HEK293 (cell line): ENCODE results near the gene GPD1.

Experiments
- CTCF ChIP-seq: fragments of 450-650 bp; formaldehyde crosslinking; IDR thresholded peaks from 2 replicates; pipeline ENCODE4 v1.5.1; 2016; ENCODE audit warnings: missing biosample characterization, missing genetic modification characterization
- HOXA7 ChIP-seq: sonication (generic); formaldehyde crosslinking; IDR thresholded peaks from 2 replicates; pipeline ENCODE4 v1.8.1; 2022; ENCODE audit warnings: missing genetic modification reagents, borderline replicate concordance
- SCRT2 ChIP-seq: fragments of 450-650 bp; formaldehyde crosslinking; IDR thresholded peaks from 2 replicates; pipeline ENCODE4 v1.5.1; 2016; ENCODE audit warnings: missing biosample characterization, missing genetic modification characterization
- SP2 ChIP-seq: fragments of 450-650 bp; formaldehyde crosslinking; IDR thresholded peaks from 2 replicates; pipeline ENCODE4 v1.5.1; 2016; ENCODE audit warnings: missing biosample characterization, missing genetic modification characterization
- YY2 ChIP-seq: fragments of 450-650 bp; formaldehyde crosslinking; IDR thresholded peaks from 2 replicates; pipeline ENCODE4 v1.5.1; 2016; ENCODE audit warnings: missing biosample characterization, missing genetic modification characterization
- ZBTB10 ChIP-seq: fragments of 450-650 bp; formaldehyde crosslinking; IDR thresholded peaks from 2 replicates; pipeline ENCODE4 v1.5.1; 2016; ENCODE audit warnings: missing biosample characterization, missing genetic modification characterization
- ZBTB17 ChIP-seq: fragments of 450-650 bp; formaldehyde crosslinking; IDR thresholded peaks from 2 replicates; pipeline ENCODE4 v1.5.1; 2016; ENCODE audit warnings: missing biosample characterization, missing genetic modification characterization
- ZBTB20 ChIP-seq: fragments of 450-650 bp; formaldehyde crosslinking; IDR thresholded peaks from 2 replicates; pipeline ENCODE4 v1.5.1; 2016; ENCODE audit warnings: missing biosample characterization, missing genetic modification characterization
- ZBTB21 ChIP-seq: fragments of 450-650 bp; formaldehyde crosslinking; IDR thresholded peaks from 2 replicates; pipeline ENCODE4 v1.5.1; 2017; ENCODE audit warnings: missing biosample characterization, missing genetic modification characterization
- ZFP37 ChIP-seq: fragments of 450-650 bp; formaldehyde crosslinking; IDR thresholded peaks from 2 replicates; pipeline ENCODE4 v1.5.1; 2016; ENCODE audit warnings: missing biosample characterization, missing genetic modification characterization
- ZNF174 ChIP-seq: fragments of 450-650 bp; formaldehyde crosslinking; IDR thresholded peaks from 2 replicates; pipeline ENCODE4 v1.5.0; 2017; ENCODE audit warnings: missing biosample characterization, mild to moderate bottlenecking, missing genetic modification characterization
- ZNF23 ChIP-seq: fragments of 450-650 bp; formaldehyde crosslinking; IDR thresholded peaks from 2 replicates; pipeline ENCODE4 v1.5.1; 2016; ENCODE audit warnings: missing biosample characterization, missing genetic modification characterization, borderline replicate concordance
- ZNF266 ChIP-seq: fragments of 450-650 bp; formaldehyde crosslinking; IDR thresholded peaks from 2 replicates; pipeline ENCODE4 v1.5.1; 2016; ENCODE audit warnings: missing biosample characterization, missing genetic modification characterization, low read depth
- ZNF335 ChIP-seq: fragments of 450-650 bp; formaldehyde crosslinking; conservative IDR thresholded peaks from 2 replicates; pipeline ENCODE4 v1.5.1; 2016; ENCODE audit warnings: missing biosample characterization, missing genetic modification characterization
- ZNF366 ChIP-seq: fragments of 450-650 bp; formaldehyde crosslinking; conservative IDR thresholded peaks from 2 replicates; pipeline ENCODE4 v1.5.1; 2016; ENCODE audit warnings: missing biosample characterization, missing genetic modification characterization
- ZNF521 ChIP-seq: fragments of 450-650 bp; formaldehyde crosslinking; IDR thresholded peaks from 2 replicates; pipeline ENCODE4 v1.5.1; 2017; ENCODE audit warnings: missing biosample characterization, mild to moderate bottlenecking, missing genetic modification characterization
- ZNF555 ChIP-seq: fragments of 450-650 bp; formaldehyde crosslinking; conservative IDR thresholded peaks from 2 replicates; pipeline ENCODE4 v1.5.1; 2017; ENCODE audit warnings: missing biosample characterization, mild to moderate bottlenecking, missing genetic modification characterization, inconsistent platforms
- ZNF600 ChIP-seq: fragments of 450-650 bp; formaldehyde crosslinking; IDR thresholded peaks from 2 replicates; pipeline ENCODE4 v1.5.1; 2016; ENCODE audit warnings: missing biosample characterization, missing genetic modification characterization
- ZNF610 ChIP-seq: fragments of 450-650 bp; formaldehyde crosslinking; IDR thresholded peaks from 2 replicates; pipeline ENCODE4 v1.5.1; 2016; ENCODE audit warnings: missing biosample characterization, missing genetic modification characterization, borderline replicate concordance
- ZNF621 ChIP-seq: fragments of 450-650 bp; formaldehyde crosslinking; IDR thresholded peaks from 2 replicates; pipeline ENCODE4 v1.5.1; 2017; ENCODE audit warnings: missing biosample characterization, missing genetic modification characterization
- ZNF626 ChIP-seq: fragments of 450-650 bp; sonication (Bioruptor Pico); formaldehyde crosslinking; IDR thresholded peaks from 2 replicates; pipeline ENCODE4 v1.5.1; 2018; ENCODE audit warnings: missing biosample characterization, missing genetic modification characterization, inconsistent platforms
- ZNF658 ChIP-seq: fragments of 450-650 bp; formaldehyde crosslinking; IDR thresholded peaks from 2 replicates; pipeline ENCODE4; 2016; ENCODE audit warnings: missing biosample characterization, missing genetic modification characterization
- ZNF777 ChIP-seq: fragments of 450-650 bp; formaldehyde crosslinking; IDR thresholded peaks from 2 replicates; pipeline ENCODE4 v1.5.1; 2017; ENCODE audit warnings: missing biosample characterization, missing genetic modification characterization, borderline replicate concordance
- ZNF792 ChIP-seq: fragments of 450-650 bp; formaldehyde crosslinking; IDR thresholded peaks from 2 replicates; pipeline ENCODE4 v1.5.1; 2016; ENCODE audit warnings: missing biosample characterization, missing genetic modification characterization
- TF ChIP-seq, protein P1 (sequence below): fragments of 450-650 bp; formaldehyde crosslinking; IDR thresholded peaks from 2 replicates; pipeline ENCODE4 v1.5.1; 2016; ENCODE audit warnings: missing biosample characterization, missing genetic modification characterization
- TF ChIP-seq, protein P2 (sequence below): fragments of 450-650 bp; formaldehyde crosslinking; optimal IDR thresholded peaks from 2 replicates; pipeline ENCODE3; 2016; ENCODE audit warnings: missing biosample characterization, mild to moderate bottlenecking, missing genetic modification characterization
- TF ChIP-seq, protein P3 (sequence below): sonication (generic); formaldehyde crosslinking; IDR thresholded peaks from 2 replicates; pipeline ENCODE4 v1.8.1; 2022; ENCODE audit warnings: mild to moderate bottlenecking, moderate library complexity, missing genetic modification reagents
- TF ChIP-seq, protein P4 (sequence below): fragments of 450-650 bp; formaldehyde crosslinking; IDR thresholded peaks from 2 replicates; pipeline ENCODE4 v1.5.1; 2017; ENCODE audit warnings: missing biosample characterization, missing genetic modification characterization

The GPD1 gene

GRCh38 chr12:50112456-50113218 lies 8.8 kb downstream of the GPD1 start (continued):
- TF ChIP-seq, protein P1, sequence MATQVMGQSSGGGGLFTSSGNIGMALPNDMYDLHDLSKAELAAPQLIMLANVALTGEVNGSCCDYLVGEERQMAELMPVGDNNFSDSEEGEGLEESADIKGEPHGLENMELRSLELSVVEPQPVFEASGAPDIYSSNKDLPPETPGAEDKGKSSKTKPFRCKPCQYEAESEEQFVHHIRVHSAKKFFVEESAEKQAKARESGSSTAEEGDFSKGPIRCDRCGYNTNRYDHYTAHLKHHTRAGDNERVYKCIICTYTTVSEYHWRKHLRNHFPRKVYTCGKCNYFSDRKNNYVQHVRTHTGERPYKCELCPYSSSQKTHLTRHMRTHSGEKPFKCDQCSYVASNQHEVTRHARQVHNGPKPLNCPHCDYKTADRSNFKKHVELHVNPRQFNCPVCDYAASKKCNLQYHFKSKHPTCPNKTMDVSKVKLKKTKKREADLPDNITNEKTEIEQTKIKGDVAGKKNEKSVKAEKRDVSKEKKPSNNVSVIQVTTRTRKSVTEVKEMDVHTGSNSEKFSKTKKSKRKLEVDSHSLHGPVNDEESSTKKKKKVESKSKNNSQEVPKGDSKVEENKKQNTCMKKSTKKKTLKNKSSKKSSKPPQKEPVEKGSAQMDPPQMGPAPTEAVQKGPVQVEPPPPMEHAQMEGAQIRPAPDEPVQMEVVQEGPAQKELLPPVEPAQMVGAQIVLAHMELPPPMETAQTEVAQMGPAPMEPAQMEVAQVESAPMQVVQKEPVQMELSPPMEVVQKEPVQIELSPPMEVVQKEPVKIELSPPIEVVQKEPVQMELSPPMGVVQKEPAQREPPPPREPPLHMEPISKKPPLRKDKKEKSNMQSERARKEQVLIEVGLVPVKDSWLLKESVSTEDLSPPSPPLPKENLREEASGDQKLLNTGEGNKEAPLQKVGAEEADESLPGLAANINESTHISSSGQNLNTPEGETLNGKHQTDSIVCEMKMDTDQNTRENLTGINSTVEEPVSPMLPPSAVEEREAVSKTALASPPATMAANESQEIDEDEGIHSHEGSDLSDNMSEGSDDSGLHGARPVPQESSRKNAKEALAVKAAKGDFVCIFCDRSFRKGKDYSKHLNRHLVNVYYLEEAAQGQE, result peak; percentile 80
- TF ChIP-seq SP2 (tag by site-specific recombination) (no peak), ZBTB10 (no peak), HOXA7 (CRISPR knock-in tag) (no peak), ZNF521 (tag by site-specific recombination) (no peak), SCRT2 (0 out of 2 replicates have a peak, but pooled peaks have one; percentile 3), YY2 (tag by site-specific recombination) (no peak), ZNF335 (peak; percentile 90), ZNF621 (tag by site-specific recombination) (no peak), ZBTB21 (tag by site-specific recombination) (no peak), ZFP37 (tag by site-specific recombination) (0 out of 2 replicates have a peak, but pooled peaks have one; percentile 12), ZNF658 (no peak), ZNF266 (tag by site-specific recombination) (no peak), ZNF366 (tag by site-specific recombination) (no peak; the same call in 1 of the 2 replicates), CTCF (0 out of 2 replicates have a peak, but pooled peaks have one; percentile 43), ZNF610 (tag by site-specific recombination) (peak; percentile 4; the same call in 1 of the 2 replicates), ZNF626 (no peak), ZNF777 (tag by site-specific recombination) (no peak), ZNF555 (no peak), ZBTB17 (tag by site-specific recombination) (peak; percentile 99), ZNF174 (no peak), ZNF23 (tag by site-specific recombination) (no peak), ZNF792 (tag by site-specific recombination) (no peak), ZBTB20 (tag by site-specific recombination) (peak; percentile 14), ZNF600 (tag by site-specific recombination) (peak; percentile 52; the same call in 1 of the 2 replicates)
- TF ChIP-seq, protein P2, sequence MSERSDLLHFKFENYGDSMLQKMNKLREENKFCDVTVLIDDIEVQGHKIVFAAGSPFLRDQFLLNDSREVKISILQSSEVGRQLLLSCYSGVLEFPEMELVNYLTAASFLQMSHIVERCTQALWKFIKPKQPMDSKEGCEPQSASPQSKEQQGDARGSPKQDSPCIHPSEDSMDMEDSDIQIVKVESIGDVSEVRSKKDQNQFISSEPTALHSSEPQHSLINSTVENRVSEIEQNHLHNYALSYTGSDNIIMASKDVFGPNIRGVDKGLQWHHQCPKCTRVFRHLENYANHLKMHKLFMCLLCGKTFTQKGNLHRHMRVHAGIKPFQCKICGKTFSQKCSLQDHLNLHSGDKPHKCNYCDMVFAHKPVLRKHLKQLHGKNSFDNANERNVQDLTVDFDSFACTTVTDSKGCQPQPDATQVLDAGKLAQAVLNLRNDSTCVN (tag by site-specific recombination), result peak; percentile 2
- TF ChIP-seq, protein P3, sequence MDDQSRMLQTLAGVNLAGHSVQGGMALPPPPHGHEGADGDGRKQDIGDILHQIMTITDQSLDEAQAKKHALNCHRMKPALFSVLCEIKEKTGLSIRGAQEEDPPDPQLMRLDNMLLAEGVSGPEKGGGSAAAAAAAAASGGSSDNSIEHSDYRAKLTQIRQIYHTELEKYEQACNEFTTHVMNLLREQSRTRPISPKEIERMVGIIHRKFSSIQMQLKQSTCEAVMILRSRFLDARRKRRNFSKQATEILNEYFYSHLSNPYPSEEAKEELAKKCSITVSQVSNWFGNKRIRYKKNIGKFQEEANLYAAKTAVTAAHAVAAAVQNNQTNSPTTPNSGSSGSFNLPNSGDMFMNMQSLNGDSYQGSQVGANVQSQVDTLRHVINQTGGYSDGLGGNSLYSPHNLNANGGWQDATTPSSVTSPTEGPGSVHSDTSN (CRISPR knock-in tag), result no peak
- TF ChIP-seq, protein P4, sequence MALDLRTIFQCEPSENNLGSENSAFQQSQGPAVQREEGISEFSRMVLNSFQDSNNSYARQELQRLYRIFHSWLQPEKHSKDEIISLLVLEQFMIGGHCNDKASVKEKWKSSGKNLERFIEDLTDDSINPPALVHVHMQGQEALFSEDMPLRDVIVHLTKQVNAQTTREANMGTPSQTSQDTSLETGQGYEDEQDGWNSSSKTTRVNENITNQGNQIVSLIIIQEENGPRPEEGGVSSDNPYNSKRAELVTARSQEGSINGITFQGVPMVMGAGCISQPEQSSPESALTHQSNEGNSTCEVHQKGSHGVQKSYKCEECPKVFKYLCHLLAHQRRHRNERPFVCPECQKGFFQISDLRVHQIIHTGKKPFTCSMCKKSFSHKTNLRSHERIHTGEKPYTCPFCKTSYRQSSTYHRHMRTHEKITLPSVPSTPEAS (tag by site-specific recombination), result no peak
